Suppressor macrophage treated with lipopolysaccharide for 4 hours (primary cell): ENCODE measurements around the gene ZNF66.
"Not testable (repeated sequence)": the region's sequence is repeated elsewhere in the genome, so short reads cannot be mapped to it uniquely, and the experiment has no call there.

Experiments used
- DNase-seq: peaks from one replicate; pipeline ENCODE4 v3.0.0-alpha.2; 2020

Gene ZNF66

DNA sequence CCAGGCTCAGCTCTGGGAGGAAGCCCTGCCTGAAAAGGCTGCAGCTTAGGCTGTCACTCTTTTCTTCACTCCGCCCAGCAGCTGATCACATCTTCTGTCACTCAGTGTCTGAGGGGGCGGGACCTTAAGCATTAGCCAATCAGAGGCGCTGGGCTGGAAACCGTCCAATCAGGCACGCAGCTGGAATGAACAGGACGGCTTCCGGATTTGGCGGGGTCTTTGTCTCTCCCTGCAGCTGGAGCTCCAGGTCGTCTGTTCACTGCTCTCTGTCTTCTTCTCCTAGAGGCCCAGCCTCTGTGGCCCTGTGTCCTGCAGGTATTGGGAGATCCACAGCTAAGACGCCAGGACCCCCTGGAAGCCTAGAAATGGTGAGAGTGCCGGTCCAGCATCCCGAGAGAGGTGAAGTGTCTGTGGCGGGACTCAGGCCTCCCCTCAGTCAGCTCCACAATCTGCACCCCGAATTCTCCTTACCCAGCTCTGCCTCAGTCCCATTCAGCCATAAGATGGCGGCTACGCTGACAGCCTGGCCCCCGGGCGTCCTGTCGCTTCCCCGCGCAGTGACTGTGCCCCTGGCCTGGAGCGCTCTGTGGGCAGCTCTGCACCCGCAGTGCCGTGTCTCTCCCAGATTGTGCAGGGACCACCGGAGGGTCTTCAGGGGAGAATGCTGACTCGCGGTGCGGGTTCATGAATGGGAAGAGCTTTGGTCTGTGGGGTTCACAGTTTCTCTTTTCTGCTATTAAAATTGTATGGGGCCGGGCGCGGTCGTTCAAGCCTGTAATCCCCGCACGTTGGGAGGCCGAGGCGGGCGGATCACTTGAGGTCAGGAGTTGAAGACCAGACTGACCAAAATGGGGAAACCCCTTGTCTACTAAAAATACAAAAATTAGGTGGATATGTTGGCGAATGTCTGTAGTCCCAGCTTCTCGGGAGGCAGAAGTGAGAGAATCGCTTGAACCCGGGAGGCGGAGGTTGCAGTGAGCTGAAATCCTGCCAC lies at the start of gene ZNF66:
ZNF66 (plus strand) TSS at position 222 of the 994 bp plus-strand sequence; CDS start at position 366, 144 bp downstream.
- DNase-seq = peak; percentile 95

DNA sequence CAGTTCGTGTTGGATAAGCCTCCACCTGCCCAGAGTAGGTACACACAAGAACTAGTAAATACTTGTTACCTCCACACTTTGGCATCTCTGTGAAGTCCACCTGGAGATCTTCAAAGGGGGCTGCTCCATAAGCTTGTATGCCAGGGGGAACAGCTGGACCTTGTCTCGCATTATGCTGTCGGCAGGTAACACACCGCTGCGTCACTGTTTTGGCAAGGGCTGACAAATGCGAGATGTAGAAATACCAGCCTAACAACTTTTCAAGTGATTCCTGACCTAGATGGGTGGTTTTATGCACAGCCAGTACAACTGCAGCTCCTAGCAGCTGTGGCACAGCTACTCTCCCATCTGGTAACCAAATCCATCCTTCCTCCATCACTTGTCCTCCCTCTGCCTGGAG lies 25.9 kb upstream of the ZNF66 start:
- not testable (repeated sequence) for DNase-seq

DNA sequence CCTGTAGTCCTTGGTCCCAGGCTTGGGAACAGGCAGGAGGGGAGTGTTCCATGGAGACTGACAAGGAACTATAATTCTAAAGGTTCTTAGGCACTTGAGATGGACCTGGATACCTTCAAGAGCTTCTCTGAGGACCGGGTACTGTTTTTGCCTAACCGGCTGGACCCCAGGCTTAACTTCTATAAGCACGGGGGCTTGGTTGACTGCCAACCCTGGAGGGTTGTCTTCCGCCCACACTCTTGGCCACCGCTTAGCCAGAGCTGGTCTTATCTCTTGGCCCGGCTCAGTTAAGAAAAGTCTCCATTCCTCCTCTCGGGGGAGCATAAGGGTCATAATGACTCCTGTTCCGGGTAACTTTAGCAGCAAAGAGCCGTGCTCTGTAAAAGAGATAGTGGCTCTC lies 23.8 kb upstream of the ZNF66 start:
- not testable (repeated sequence) for DNase-seq

DNA sequence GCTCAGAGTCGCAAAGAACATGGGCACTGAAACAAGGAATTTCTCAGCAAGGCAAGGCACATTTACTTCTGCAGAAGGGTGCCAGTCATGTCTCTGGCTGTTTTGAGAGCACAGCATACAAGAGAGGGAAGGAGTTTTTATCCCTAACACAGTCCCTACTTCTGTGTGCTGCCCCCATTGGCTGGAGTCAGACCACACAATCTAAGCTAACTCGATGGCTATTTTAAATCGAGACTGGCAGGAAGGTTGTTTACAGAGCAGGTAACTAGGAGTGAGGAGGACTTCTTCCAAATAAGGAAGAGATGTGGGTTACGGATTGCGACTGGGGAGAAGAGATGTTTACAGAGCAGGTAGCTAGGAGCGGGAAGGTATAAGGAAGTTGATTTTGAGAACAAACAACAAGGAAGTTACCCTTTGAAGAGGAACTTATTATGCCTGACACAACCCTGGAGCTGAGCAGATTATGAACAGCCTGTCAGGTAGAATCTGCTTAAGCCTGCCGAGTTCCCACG lies 6.8 kb upstream of the ZNF66 start:
- not testable (repeated sequence) for DNase-seq

DNA sequence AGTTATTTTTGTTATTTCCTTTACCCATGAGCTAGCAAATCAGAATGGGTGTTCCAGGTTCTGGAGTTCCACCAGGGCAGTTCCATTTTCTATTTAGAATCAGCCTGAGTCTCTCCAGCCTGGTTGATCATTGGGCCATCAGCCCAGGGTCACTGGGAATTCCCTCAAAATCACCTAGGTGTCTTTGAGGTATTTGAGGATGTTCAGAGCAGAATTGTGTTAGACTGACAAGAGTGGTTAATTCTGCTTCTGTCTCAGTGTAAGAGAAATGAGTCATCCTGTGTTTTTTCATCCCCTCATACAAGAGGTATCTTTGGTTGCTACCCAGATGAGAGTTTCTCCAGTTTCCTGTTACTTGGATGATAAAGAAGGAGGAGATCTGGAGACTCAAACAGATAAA lies 11.7 kb downstream of the ZNF66 start:
- no peak for DNase-seq

DNA sequence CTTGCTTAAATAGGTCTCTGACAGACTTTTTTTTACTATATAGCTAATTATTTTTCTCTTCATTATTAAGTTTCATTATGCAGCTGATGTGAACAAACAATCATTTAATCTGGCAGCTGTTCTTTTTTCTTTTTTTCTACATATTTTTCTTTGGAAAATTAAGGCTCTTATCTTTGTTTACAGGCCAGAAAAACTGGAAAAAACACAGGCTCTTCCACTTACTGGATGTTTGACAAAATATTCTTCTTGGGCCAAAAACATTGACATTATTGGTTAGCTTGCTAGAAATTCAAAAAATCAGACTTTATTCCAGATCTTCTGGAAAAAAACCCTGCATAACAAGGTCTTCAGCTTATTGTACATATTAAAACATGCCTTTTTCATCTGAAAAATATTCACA lies 15.7 kb downstream of the ZNF66 start:
- DNase-seq = no peak

DNA sequence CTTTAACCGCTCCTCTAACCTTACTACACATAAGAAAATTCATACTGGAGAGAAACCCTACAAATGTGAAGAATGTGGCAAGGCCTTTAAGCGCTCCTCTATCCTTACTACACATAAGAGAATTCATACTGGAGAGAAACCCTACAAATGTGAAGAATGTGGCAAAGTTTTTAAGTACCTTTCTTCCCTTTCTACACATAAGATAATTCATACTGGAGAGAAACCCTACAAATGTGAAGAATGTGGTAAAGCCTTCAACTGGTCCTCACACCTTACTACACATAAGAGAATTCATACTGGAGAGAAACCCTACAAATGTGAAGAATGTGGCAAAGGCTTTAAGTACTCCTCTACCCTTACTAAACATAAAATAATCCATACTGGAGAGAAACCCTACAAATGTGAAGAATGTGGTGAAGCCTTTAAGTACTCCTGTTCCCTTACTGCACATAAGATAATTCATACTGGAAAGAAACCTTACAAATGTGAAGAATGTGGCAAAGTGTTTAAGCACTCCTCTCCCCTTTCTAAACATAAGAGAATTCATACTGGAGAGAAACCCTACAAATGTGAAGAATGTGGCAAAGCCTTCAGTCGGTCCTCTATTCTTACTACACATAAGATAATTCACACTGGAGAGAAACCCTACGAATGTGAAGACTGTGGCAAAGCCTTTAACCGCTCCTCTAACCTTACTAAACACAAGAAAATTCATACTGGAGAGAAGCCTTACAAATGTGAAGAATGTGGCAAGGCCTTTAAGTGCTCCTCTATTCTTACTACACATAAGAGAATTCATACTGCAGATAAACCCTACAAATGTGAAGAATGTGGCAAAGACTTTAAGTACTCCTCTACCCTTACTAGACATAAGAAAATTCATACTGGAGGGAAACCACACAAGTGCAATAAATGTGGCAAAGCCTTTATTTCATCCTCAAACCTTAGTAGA lies 30.5 kb downstream of the ZNF66 start:
- DNase-seq = not testable (repeated sequence)

DNA sequence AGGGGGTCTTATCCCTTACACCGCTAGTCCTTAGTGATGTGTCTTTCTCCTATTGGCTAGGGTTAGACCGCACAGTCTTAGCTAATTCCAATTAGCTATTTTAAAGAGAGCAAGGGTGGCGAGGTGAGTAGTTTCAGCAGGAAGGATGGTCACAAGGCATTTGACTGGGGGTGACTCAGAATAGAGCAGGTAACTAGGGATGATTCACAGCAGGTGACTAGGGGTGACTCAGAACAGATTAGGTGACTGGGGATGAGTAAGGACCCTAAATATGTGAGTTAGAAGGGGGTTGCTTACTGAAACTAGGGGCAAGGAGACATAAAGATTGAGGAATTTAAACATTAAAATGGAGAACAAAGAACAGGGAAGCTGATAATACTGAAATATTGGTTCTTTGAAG lies 64.3 kb downstream of the ZNF66 start:
- DNase-seq = no peak
